Transverse colon (tissue), 4 donors: Measurements from ENCODE around the gene DDB1. TPM values are rescaled to one million over a fixed set of nuclear protein-coding genes. Genes with fewer than 3 reads are reported as not detected.

ENCODE experiments used
- total RNA-seq, 4 donors: library from RNA; depleted of rRNA; stranded (reverse); fragments of >200 nt; gene quantifications; one replicate each; pipeline ENCODE4 v1.1.0, GENCODE V29; 2016

The DDB1 gene
- total RNA-seq, 4 donors from 2014 or later, result 105 to 127 (median 123) TPM

Other genes with a start within 250 kb of the DDB1 start
- gene CD5, start 230.6 kb downstream of the DDB1 start, total RNA-seq, result 1 to 10 TPM in 3 of 4 donors, not detected in 1; 1.6 to 7.5 (median 3.7) TPM
- 10 to 100 TPM in 3 of 4 donors, 1 to 10 TPM in 1; 8.6 to 23.3 (median 20.5) TPM for gene VPS37C, start 171.7 kb downstream of the DDB1 start, total RNA-seq
- 10 to 100 TPM in 1 of 4 donors, 1 to 10 TPM in 1, not detected in 2; 1.5 to 20.1 TPM for gene PGA3, start 129.6 kb downstream of the DDB1 start, total RNA-seq
- gene PGA4, start 110.8 kb downstream of the DDB1 start, total RNA-seq, result 10 to 100 TPM in 1 of 4 donors, 1 to 10 TPM in 1, not detected in 2; 1.6 to 25.4 TPM
- gene PGA5, start 91.9 kb downstream of the DDB1 start, total RNA-seq, result 10 to 100 TPM in 1 of 4 donors, under 1 TPM in 1, not detected in 2; 0.55 to 15.0 TPM
- gene VWCE, start 37.8 kb downstream of the DDB1 start, total RNA-seq, result 1 to 10 TPM in 1 of 4 donors, under 1 TPM in 2, not detected in 1; 0.16 to 2.2 (median 0.41) TPM
- 100 to 1,000 TPM in 1 of 4 donors, 10 to 100 TPM in 3; 32.9 to 103 (median 40.4) TPM for gene TKFC, start 123 bp upstream of the DDB1 start, total RNA-seq
- gene CYB561A3, start 28.8 kb upstream of the DDB1 start, total RNA-seq, result 100 to 1,000 TPM in 2 of 4 donors, 10 to 100 TPM in 2; 68.1 to 157 (median 93.6) TPM
- gene TMEM138, start 29.3 kb upstream of the DDB1 start, total RNA-seq, result 10 to 100 TPM; 27.9 to 51.6 (median 35.6) TPM
- 10 to 100 TPM in 3 of 4 donors, 1 to 10 TPM in 1; 1.9 to 32.8 (median 14.6) TPM for gene TMEM216, start 59.5 kb upstream of the DDB1 start, total RNA-seq
- gene CPSF7, start 96.9 kb upstream of the DDB1 start, total RNA-seq, result 10 to 100 TPM; 43.6 to 65.1 (median 53.7) TPM
- gene SDHAF2, start 97.0 kb upstream of the DDB1 start, total RNA-seq, result 100 to 1,000 TPM in 1 of 4 donors, 10 to 100 TPM in 3; 65.8 to 122 (median 81.4) TPM
- 1 to 10 TPM in 1 of 4 donors, under 1 TPM in 2, not detected in 1; 0.32 to 1.1 (median 0.60) TPM for gene LRRC10B, start 175.6 kb upstream of the DDB1 start, total RNA-seq
- 10 to 100 TPM in 3 of 4 donors, 1 to 10 TPM in 1; 6.8 to 26.2 (median 12.8) TPM for gene SYT7, start 248.0 kb upstream of the DDB1 start, total RNA-seq